ENCODE data around the gene ADAM22.
"Not testable (repeated sequence)": the region's sequence is repeated elsewhere in the genome, so short reads cannot be mapped to it uniquely, and the experiment has no call there.

Gene ADAM22

GRCh38 chr7:87944547-87944946 lies 10.5 kb downstream of the ADAM22 start:
- no peaks in the 10 kb centered on the region for H3K36me3 ChIP-seq (ENCODE audit: insufficient read depth)
- H3K27ac ChIP-seq, result no peak overlapping the region
- H3K9ac ChIP-seq, result no peak overlapping the region
- no peak overlapping the region for H2AFZ ChIP-seq (ENCODE audit: low read depth)
- no peaks in the 10 kb centered on the region for H3K27me3 ChIP-seq (ENCODE audit: insufficient read depth, low read depth)
- H4K20me1 ChIP-seq (ENCODE audit: insufficient read depth), result no peaks in the 10 kb centered on the region
- no peak overlapping the region for H3K4me3 ChIP-seq (IDR thresholded peaks at IDR 0.05; ENCODE audit: insufficient read depth, low read depth, low read length)
- peaks cover 7% of the 10 kb centered on the region for H3K4me1 ChIP-seq (ENCODE audit: low read depth, poor library complexity, severe bottlenecking)
- H3K79me2 ChIP-seq (ENCODE audit: insufficient read depth, low read depth), result 0 out of 2 replicates have a peak, but pooled peaks cover 7% of the 10 kb centered on the region
- no peak overlapping the region for H3K4me2 ChIP-seq
- TF ChIP-seq CTCF (conservative IDR thresholded peaks at IDR 0.05; ENCODE audit: low read depth, low read length), result no peak

- not testable (repeated sequence) for H4K20me1 ChIP-seq (ENCODE audit: insufficient read depth); H3K79me2 ChIP-seq (ENCODE audit: insufficient read depth, low read depth); H3K9ac ChIP-seq; H2AFZ ChIP-seq (ENCODE audit: low read depth); H3K27ac ChIP-seq; H3K36me3 ChIP-seq (ENCODE audit: insufficient read depth); H3K27me3 ChIP-seq (ENCODE audit: insufficient read depth, low read depth); H3K4me1 ChIP-seq (ENCODE audit: low read depth, poor library complexity, severe bottlenecking); H3K4me2 ChIP-seq; H3K4me3 ChIP-seq (IDR thresholded peaks at IDR 0.05; ENCODE audit: insufficient read depth, low read depth, low read length)
Observed at GRCh38 chr7:87945926-87946325, 11.9 kb downstream of the ADAM22 start.

GRCh38 chr7:87948371-87948770 lies 14.3 kb downstream of the ADAM22 start:
- H3K27ac ChIP-seq, result no peak overlapping the region
- no peak for TF ChIP-seq CTCF (conservative IDR thresholded peaks at IDR 0.05; ENCODE audit: low read depth, low read length)
- no peak overlapping the region for H3K4me2 ChIP-seq
- no peaks in the 10 kb centered on the region for H4K20me1 ChIP-seq (ENCODE audit: insufficient read depth)
- H2AFZ ChIP-seq (ENCODE audit: low read depth), result no peak overlapping the region
- no peak overlapping the region for H3K9ac ChIP-seq
- peaks cover 7% of the 10 kb centered on the region for H3K4me1 ChIP-seq (ENCODE audit: low read depth, poor library complexity, severe bottlenecking)
- H3K79me2 ChIP-seq (ENCODE audit: insufficient read depth, low read depth), result 0 out of 2 replicates have a peak, but pooled peaks cover 7% of the 10 kb centered on the region
- H3K27me3 ChIP-seq (ENCODE audit: insufficient read depth, low read depth), result no peaks in the 10 kb centered on the region
- H3K36me3 ChIP-seq (ENCODE audit: insufficient read depth), result no peaks in the 10 kb centered on the region
- no peak overlapping the region for H3K4me3 ChIP-seq (IDR thresholded peaks at IDR 0.05; ENCODE audit: insufficient read depth, low read depth, low read length)

- Histone ChIP-seq H2AFZ (ENCODE audit: low read depth) (no peak overlapping the region), H3K4me1 (ENCODE audit: low read depth, poor library complexity, severe bottlenecking) (no peaks in the 10 kb centered on the region), H3K4me2 (no peak overlapping the region), H3K36me3 (ENCODE audit: insufficient read depth) (no peaks in the 10 kb centered on the region), H3K79me2 (ENCODE audit: insufficient read depth, low read depth) (no peaks in the 10 kb centered on the region), H4K20me1 (ENCODE audit: insufficient read depth) (no peaks in the 10 kb centered on the region), H3K27me3 (ENCODE audit: insufficient read depth, low read depth) (no peaks in the 10 kb centered on the region), H3K27ac (no peak overlapping the region), H3K9ac (no peak overlapping the region), H3K4me3 (IDR thresholded peaks at IDR 0.05; ENCODE audit: insufficient read depth, low read depth, low read length) (no peak overlapping the region)
- no peak for TF ChIP-seq CTCF (conservative IDR thresholded peaks at IDR 0.05; ENCODE audit: low read depth, low read length)
Observed at GRCh38 chr7:87959336-87959735, 25.3 kb downstream of the ADAM22 start.

- H2AFZ ChIP-seq (ENCODE audit: low read depth), result no peak overlapping the region
- H3K4me1 ChIP-seq (ENCODE audit: low read depth, poor library complexity, severe bottlenecking), result no peaks in the 10 kb centered on the region
- H3K36me3 ChIP-seq (ENCODE audit: insufficient read depth), result no peaks in the 10 kb centered on the region
- TF ChIP-seq CTCF (conservative IDR thresholded peaks at IDR 0.05; ENCODE audit: low read depth, low read length), result no peak
- H3K79me2 ChIP-seq (ENCODE audit: insufficient read depth, low read depth), result no peaks in the 10 kb centered on the region
- no peak overlapping the region for H3K4me3 ChIP-seq (IDR thresholded peaks at IDR 0.05; ENCODE audit: insufficient read depth, low read depth, low read length)
- H3K27me3 ChIP-seq (ENCODE audit: insufficient read depth, low read depth), result no peaks in the 10 kb centered on the region
- H3K4me2 ChIP-seq, result no peak overlapping the region
- H3K27ac ChIP-seq, result no peak overlapping the region
- no peaks in the 10 kb centered on the region for H4K20me1 ChIP-seq (ENCODE audit: insufficient read depth)
- H3K9ac ChIP-seq, result no peak overlapping the region
Observed at GRCh38 chr7:87960239-87960638, 26.2 kb downstream of the ADAM22 start.
